ENCODE results near the gene LIN9. TPM values are rescaled to one million over a fixed set of nuclear protein-coding genes. Genes with fewer than 3 reads are reported as not detected.

LIN9 gene
- total and polyA plus RNA-seq, 10 of the 15 experiments (the other 5 are each of a cell fraction or from before 2014, with no cell fraction given): 5.9 to 13.5 (median 8.3) TPM

DNA sequence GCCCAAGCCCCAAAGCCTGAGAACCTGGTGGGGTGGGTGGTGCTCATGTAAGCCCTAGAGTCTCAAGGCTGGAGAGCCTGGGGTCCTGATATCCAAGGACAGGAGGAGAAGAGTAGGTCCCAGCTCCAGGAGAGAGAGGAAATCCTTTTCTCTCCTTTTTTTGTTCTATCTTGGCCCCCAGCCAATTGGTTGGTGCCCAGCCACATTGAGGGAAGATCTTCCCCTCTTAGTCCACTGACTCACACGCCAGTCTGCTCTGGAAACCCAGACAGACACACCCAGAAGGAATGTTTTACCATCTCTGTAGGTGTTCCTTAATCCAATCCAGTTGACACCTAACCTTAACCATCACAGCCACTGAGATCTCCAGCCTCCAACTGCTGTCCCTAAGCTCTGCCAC lies 16.2 kb upstream of the LIN9 start (continued):
- TF ChIP-seq IRF4 (IDR thresholded peaks at IDR 0.05; ENCODE audit: low read depth, low read length) (no peak), MTA2 (IDR thresholded peaks at IDR 0.05; ENCODE audit: low read depth) (no peak), ZNF384 (IDR thresholded peaks at IDR 0.05; ENCODE audit: borderline replicate concordance, low read depth, low read length) (no peak), SMC3 (IDR thresholded peaks at IDR 0.05; ENCODE audit: borderline replicate concordance, low read length) (no peak)

DNA sequence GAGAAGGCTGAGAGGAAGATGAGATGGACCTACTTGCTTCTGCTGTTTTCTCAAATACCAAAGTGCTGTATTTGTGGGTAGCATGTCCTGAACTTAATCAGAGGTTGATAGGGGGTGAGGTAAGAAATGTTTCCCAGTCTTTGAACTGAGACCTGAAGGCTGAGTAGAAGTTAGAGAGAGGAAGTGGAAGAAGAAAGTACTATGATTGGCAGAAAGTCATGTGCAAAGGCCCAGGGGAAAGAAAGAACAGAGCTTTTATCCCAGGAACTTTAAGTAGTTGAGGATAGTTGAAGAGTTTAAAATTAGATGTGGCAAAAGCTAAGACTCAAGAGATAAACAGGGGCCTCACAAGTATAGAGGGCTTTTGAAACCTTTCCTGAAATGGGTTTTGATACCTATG lies 15.5 kb upstream of the LIN9 start:
- ChIA-PET CTCF (interaction anchor here (1.7 kb wide), 1 partner anchor 199 kb away, joined by 9 read pairs; no protein-coding TSS in a partner anchor), POLR2A (interaction anchor here (0.5 kb wide), 1 partner anchor 490 kb away, joined by 3 read pairs; no protein-coding TSS in a partner anchor), RAD21 (ENCODE audit: unreplicated experiment) (interaction anchor here (0.7 to 1.2 kb wide), 2 partner anchors 9 to 23 kb away, joined by 3 read pairs; no protein-coding TSS in a partner anchor), SMC1A (ENCODE audit: uncharacterized antibody, unreplicated experiment) (interaction anchor here (1.6 kb wide), 1 partner anchor 199 kb away, joined by 4 read pairs; no protein-coding TSS in a partner anchor)
- Histone ChIP-seq H3K4me2 (ENCODE audit: control insufficient read depth, insufficient read depth) (no peak overlapping the region), H3K27me3 (replicated peaks in 1 of 2; ENCODE audit: control insufficient read depth in 2 of 2, insufficient read depth in 2 of 2, low read length in 1 of 2) (no peaks in the 10 kb centered on the region), H3K4me3 (no peak overlapping the region), H2AFZ (ENCODE audit: control insufficient read depth, low read depth, low read length) (no peak overlapping the region), H3K27ac (ENCODE audit: control insufficient read depth, insufficient read depth) (no peak overlapping the region), H3K79me2 (ENCODE audit: control insufficient read depth, insufficient read depth, low read length) (no peaks in the 10 kb centered on the region), H3K4me1 (ENCODE audit: control insufficient read depth, insufficient read depth, low read length) (no peaks in the 10 kb centered on the region), H3K36me3 (ENCODE audit: control insufficient read depth in 2 of 2, insufficient read depth in 2 of 2, low read length in 1 of 2) (no peaks in the 10 kb centered on the region), H3K9ac (ENCODE audit: control insufficient read depth, insufficient read depth, low read length) (no peak overlapping the region), H4K20me1 (ENCODE audit: control insufficient read depth, insufficient read depth) (no peaks in the 10 kb centered on the region), H3K9me3 (replicated peaks; ENCODE audit: control insufficient read depth, insufficient read depth, low read length) (no peaks in the 10 kb centered on the region; the same call in 2 of the 3 replicates)
- in situ Hi-C loops (cut with MboI): no loop called here
- no peak for DNase-seq (ENCODE audit: low read depth, low spot score)
- BruUV-seq (replicated peaks): no TSS peak
- intact Hi-C loops (cut with micrococcal nuclease; ENCODE audit: unreplicated experiment): no loop called here
- no peak for ATAC-seq
- no peak for FAIRE-seq
- no peak for TF ChIP-seq MYC (IDR thresholded peaks at IDR 0.05; ENCODE audit: insufficient read depth, insufficient read length, insufficient replicate concordance, low read length, severe bottlenecking)
- TF ChIP-seq SPI1 (IDR thresholded peaks at IDR 0.05; ENCODE audit: borderline replicate concordance, insufficient read depth, low read depth, low read length): 0 out of 2 replicates have a peak, but pooled peaks have one; percentile 10

Measured in GM12878 (cell line).